Activated CD8-positive, alpha-beta T cell treated with anti-CD3 and anti-CD28 coated beads for 36 hours (primary cell): ENCODE results near the gene DDX46. TPM values are rescaled to one million over a fixed set of nuclear protein-coding genes. Genes with fewer than 3 reads are reported as not detected.

Source experiments
- ATAC-seq: fragments of 200-7000 bp; cut with Tn5 transposase; one replicate; pipeline ENCODE4 v1.10.0; 2021; ENCODE audit warnings: mild to moderate bottlenecking, moderate library complexity
- CTCF ChIA-PET: fragments of 350-600 bp; sonication (Branson Sonifier 250); formaldehyde crosslinking; loops from one replicate; lab custom pipeline; 2021; ENCODE audit warnings: antibody characterized with exemption; lab: Charles Lee
- POLR2A ChIA-PET: fragments of 350-600 bp; sonication (Branson Sonifier 250); formaldehyde crosslinking; loops from one replicate; lab custom pipeline; 2021; ENCODE audit warnings: antibody characterized with exemption; lab: Charles Lee
- DNase-seq: peaks from one replicate; pipeline ENCODE4 v3.0.0-alpha.2; 2020
- H3K27ac Mint-ChIP-seq: one replicate; pipeline ENCODE4 v1.8.0; 2021; ENCODE audit warnings: mild to moderate bottlenecking, mixed read lengths
- H3K27me3 Mint-ChIP-seq: one replicate; pipeline ENCODE4 v1.8.0; 2021; ENCODE audit warnings: mixed read lengths
- H3K36me3 Mint-ChIP-seq: one replicate; pipeline ENCODE4 v1.8.0; 2021; ENCODE audit warnings: low read depth, mixed read lengths
- H3K4me1 Mint-ChIP-seq: one replicate; pipeline ENCODE4 v1.8.0; 2021; ENCODE audit warnings: low read depth, mixed read lengths
- H3K4me3 Mint-ChIP-seq: one replicate; pipeline ENCODE4 v1.8.0; 2021; ENCODE audit warnings: mild to moderate bottlenecking, moderate library complexity, mixed read lengths
- H3K9me3 Mint-ChIP-seq: one replicate; pipeline ENCODE4 v1.8.0; 2021; ENCODE audit warnings: mixed read lengths
- CTCF ChIP-seq: fragments of 200-600 bp; IDR thresholded peaks from one replicate; pipeline ENCODE4 v1.8.0; 2022; ENCODE audit warnings: antibody characterized with exemption, mild to moderate bottlenecking
- intact Hi-C: fragments of 100-400 bp; cut with micrococcal nuclease; formaldehyde crosslinking; loops from one replicate; pipeline ENCODE4 v1.10.0; 2022
- total RNA-seq, 2 experiments: library from RNA; stranded (reverse); gene quantifications; one replicate each; pipeline ENCODE4 v1.2.3, GENCODE V29; 2021

DDX46 gene
- total RNA-seq, 2 experiments from 2014 or later, result 60.8 to 67.9 TPM

GRCh38 chr5:134879456-134879855 is 120.9 kb downstream of the DDX46 start:
- Mint-ChIP-seq H3K9me3 (no peaks in the 10 kb centered on the region), H3K27ac (no peak overlapping the region), H3K27me3 (no peaks in the 10 kb centered on the region), H3K4me3 (no peak overlapping the region), H3K4me1 (peaks cover 28% of the 10 kb centered on the region), H3K36me3 (peaks cover 7% of the 10 kb centered on the region)
- DNase-seq (no peak), ATAC-seq (no peak)
- intact Hi-C loops, result no loop called here
- ChIA-PET CTCF (interaction anchor here (2.9 kb wide), 1 partner anchor 25 kb away, joined by 9 read pairs; the partner anchor contains the start of gene PCBD2), POLR2A (interaction anchor here (0.7 to 1.6 kb wide), 4 partner anchors 13 to 41 kb away, joined by 3 to 6 read pairs (median 4); partner anchors contain the start of gene PCBD2)
- TF ChIP-seq CTCF, result no peak

Other genes with a start within 250 kb of the DDX46 start
- 10 to 100 TPM; 58.7 to 61.2 TPM for gene JADE2, start 233.1 kb upstream of the DDX46 start, total RNA-seq
- 10 to 100 TPM; 49.7 to 55.4 TPM for gene SAR1B, start 126.0 kb upstream of the DDX46 start, total RNA-seq
- gene SEC24A, start 110.0 kb upstream of the DDX46 start, total RNA-seq, result 10 to 100 TPM; 29.3 to 30.5 TPM
- 10 to 100 TPM; 33.8 to 35.9 TPM for gene CAMLG, start 20.2 kb upstream of the DDX46 start, total RNA-seq
- gene C5orf24, start 87.2 kb downstream of the DDX46 start, total RNA-seq, result 10 to 100 TPM; 24.4 to 25.3 TPM
- 10 to 100 TPM; 17.1 to 26.7 TPM for gene TXNDC15, start 115.6 kb downstream of the DDX46 start, total RNA-seq
- 1 to 10 TPM; 8.1 to 8.8 TPM for gene PCBD2, start 146.4 kb downstream of the DDX46 start, total RNA-seq
- gene CATSPER3, start 209.1 kb downstream of the DDX46 start, total RNA-seq, result under 1 TPM; 0.31 to 0.32 TPM